IPS-NIHi11 (cell line): Measurements from ENCODE around the gene ATF7.
A peak's percentile ranks its signal among the peaks of the same experiment; 100 is the strongest.
"Not testable (repeated sequence)": the region's sequence is repeated elsewhere in the genome, so short reads cannot be mapped to it uniquely, and the experiment has no call there.

ENCODE experiments used
- DNase-seq: peaks from one replicate; pipeline ENCODE4 v3.0.0; 2012; ENCODE audit warnings: mixed read lengths, low spot score

The ATF7 gene

GRCh38 chr12:53625946-53626701, at the start of gene ATF7:
TSS of gene ATF7 (minus strand) at chr12:53626382. CDS start at chr12:53601000, 25,382 bp downstream.
- peak; percentile 98 for DNase-seq

DNA sequence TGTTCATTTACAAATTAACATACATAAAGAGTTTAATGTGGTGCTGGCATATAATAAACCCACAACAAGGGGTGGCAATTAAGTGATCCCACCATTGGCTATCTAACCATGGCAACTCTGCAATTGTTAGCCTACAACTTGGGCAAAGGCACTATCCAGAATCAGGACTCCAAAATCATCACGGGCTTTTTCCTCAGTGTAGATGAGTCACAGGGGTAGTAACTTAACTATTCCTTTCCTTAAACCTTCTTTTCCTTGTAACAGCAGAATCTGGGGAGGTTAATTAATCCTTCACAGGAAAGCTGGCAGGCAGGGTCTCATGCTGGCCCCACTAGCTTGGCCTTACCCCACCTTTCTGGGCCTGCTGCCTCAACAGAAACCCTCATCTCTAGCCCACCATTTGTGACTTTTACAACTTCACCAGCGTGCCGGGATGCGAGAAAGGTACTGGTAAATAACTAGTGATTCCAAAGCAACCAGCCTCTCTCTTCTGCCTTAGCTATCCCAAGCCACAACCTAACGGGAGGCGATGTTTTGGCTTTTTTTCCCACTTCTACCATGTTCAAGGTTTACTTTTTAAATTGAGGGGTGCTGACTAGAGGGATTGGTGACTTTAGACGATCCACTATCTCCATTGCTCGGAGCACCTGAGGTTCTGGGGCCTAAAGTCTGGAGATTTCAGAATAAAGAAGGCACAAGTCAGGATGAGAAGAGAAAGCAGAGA, 49.0 kb upstream of the ATF7 start:
- no peak for DNase-seq

- no peak for DNase-seq
Measured at GRCh38 chr12:53670971-53671370, 44.8 kb upstream of the ATF7 start.

GRCh38 chr12:53670308-53670707, 44.1 kb upstream of the ATF7 start:
- DNase-seq, result no peak

DNA sequence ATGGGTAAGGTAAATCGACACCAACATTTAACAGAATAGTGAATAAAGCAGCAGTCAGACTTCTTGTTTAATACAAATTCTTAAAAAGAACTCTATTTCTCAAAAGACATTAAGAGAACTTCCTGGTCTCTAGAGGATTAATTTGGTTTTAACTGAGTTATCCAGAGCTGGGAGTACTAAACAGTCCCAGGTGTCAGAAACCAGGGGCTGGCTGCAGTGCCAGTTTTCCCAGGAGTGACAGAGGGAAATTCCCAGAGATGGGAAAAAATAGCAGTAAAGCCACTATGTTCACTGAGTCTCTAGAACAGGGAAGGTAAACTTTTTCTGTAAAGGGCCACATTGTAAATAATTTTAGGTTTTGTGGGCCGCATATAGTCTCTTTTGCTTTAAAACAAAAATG, 40.9 kb upstream of the ATF7 start:
- no peak for DNase-seq

DNA sequence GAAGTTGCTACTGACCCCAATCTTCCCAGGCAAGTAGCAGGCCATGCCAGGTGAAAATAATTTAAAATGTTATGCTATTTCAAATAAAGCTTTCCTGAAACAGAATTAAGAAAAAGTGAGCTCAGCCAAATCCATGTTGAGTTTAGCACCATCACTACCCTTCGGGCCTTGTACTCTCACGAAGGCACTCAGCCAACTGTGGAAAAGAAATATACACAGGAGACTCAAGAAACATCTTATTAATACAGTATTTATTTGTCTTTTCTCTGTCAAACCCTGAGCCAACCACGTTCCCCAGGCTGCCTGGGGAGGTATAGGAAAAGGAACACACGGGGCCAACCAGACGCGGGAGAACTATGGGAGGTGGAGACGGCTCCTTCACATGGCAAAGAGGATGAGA, 38.8 kb upstream of the ATF7 start:
- no peak for DNase-seq

- no peak for DNase-seq
Measured at GRCh38 chr12:53664191-53664590, 38.0 kb upstream of the ATF7 start.

- DNase-seq, result no peak
Measured at GRCh38 chr12:53660041-53660440, 33.9 kb upstream of the ATF7 start.

- DNase-seq, result no peak
Measured at GRCh38 chr12:53659571-53659981, 33.4 kb upstream of the ATF7 start.

GRCh38 chr12:53659011-53659551, 32.9 kb upstream of the ATF7 start:
- peak; percentile 44 for DNase-seq

- DNase-seq, result no peak
Measured at GRCh38 chr12:53657041-53657440, 30.9 kb upstream of the ATF7 start.

DNA sequence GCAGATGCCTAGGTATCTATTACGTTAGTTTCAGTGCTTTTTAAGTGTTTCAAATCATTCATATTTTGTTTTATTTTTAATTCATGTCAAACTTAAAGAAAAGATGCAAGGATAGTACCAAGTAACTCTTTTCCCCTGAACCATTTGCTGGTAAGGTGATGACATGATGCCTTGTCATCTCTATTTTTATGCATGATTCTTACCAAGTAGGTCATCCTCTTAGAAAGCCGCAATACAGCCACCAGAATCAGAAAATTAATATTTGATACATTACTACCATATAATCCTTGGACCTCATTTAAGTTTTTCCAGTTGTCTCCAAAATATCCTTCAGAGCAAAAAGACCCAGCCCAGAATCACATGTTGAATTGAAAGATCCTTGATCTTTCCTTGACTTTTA, 27.4 kb upstream of the ATF7 start:
- DNase-seq, result no peak

GRCh38 chr12:53652366-53652765, 26.2 kb upstream of the ATF7 start:
- no peak for DNase-seq

- DNase-seq, result no peak
Measured at GRCh38 chr12:53651737-53652136, 25.6 kb upstream of the ATF7 start.

DNA sequence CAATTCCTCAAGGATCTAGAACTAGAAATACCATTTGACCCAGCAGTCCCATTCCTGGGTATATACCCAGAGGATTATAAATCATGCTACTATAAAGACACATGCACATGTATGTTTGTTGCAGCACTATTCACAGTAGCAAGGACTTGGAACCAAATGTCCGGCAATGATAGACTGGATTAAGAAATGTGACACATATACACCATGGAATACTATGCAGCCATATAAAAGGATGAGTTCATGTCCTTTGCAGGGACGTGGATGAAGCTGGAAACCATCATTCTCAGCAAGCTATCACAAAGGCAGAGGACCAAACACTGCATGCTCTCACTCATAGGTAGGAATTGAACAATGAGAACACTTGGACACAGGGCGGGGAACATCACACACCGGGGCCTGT, 20.1 kb upstream of the ATF7 start:
- not testable (repeated sequence) for DNase-seq

GRCh38 chr12:53645165-53645564, 19.0 kb upstream of the ATF7 start:
- no peak for DNase-seq

DNA sequence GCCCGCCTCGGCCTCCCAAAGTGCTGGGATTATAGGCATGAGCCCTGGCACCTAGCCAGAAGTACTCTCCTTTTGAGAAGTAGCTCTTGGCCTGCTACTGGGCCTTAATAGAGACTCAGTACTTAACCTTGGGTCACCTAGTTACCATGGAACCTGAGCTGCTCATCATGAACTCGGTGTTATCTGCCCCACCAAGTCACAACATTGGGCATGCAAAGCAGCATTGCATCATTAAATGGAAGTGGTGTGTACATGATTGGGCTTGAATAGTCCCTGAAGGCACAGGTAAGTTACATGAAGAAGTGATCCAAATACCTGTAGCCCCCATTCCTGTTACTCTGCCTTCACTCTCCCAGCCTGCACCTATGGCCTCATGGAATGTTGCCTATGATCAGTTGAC, 18.0 kb upstream of the ATF7 start:
- no peak for DNase-seq

- no peak for DNase-seq
Measured at GRCh38 chr12:53643232-53643979, 17.2 kb upstream of the ATF7 start.

- DNase-seq, result no peak
Measured at GRCh38 chr12:53638057-53638456, 11.9 kb upstream of the ATF7 start.

- no peak for DNase-seq
Measured at GRCh38 chr12:53636641-53637040, 10.5 kb upstream of the ATF7 start.

- not testable (repeated sequence) for DNase-seq
Measured at GRCh38 chr12:53635708-53636107, 9.5 kb upstream of the ATF7 start.

- DNase-seq, result no peak
Measured at GRCh38 chr12:53631721-53632120, 5.5 kb upstream of the ATF7 start.

GRCh38 chr12:53627919-53628318, 1.7 kb upstream of the ATF7 start:
- DNase-seq, result no peak
